ENCODE results near the gene AQP11. TPM values are rescaled to one million over a fixed set of nuclear protein-coding genes. Genes with fewer than 3 reads are reported as not detected.

The AQP11 gene
- polyA plus RNA-seq, 1 of the 3 experiments (the other 2 are of a cell fraction): 1.8 TPM

GRCh38 chr11:77580712-77581337, 8.9 kb upstream of the AQP11 start:
- ChIA-PET POLR2A (no interaction called here), CTCF (no interaction called here)
- no peak overlapping the region for H3K4me3 ChIP-seq (ENCODE audit: low read depth in 2 of 2, low read length in 1 of 2)
- no peak for DNase-seq
- no peaks in the 10 kb centered on the region for H3K4me1 ChIP-seq (ENCODE audit: control insufficient read depth in 1 of 2, insufficient read depth in 2 of 2, low read depth in 1 of 2, low read length in 1 of 2)
- peaks cover 25% of the 10 kb centered on the region for H3K9me3 ChIP-seq
- H4K20me1 ChIP-seq (ENCODE audit: insufficient read depth): no peaks in the 10 kb centered on the region
- no peaks in the 10 kb centered on the region for H3F3A ChIP-seq (replicated peaks; ENCODE audit: insufficient read depth)
- H3K79me2 ChIP-seq (ENCODE audit: insufficient read depth): no peaks in the 10 kb centered on the region
- H3K9me2 ChIP-seq: no peaks in the 10 kb centered on the region
- no peak overlapping the region for H3K27ac ChIP-seq (ENCODE audit: low read depth in 2 of 2, low read length in 1 of 2)
- no peaks in the 10 kb centered on the region for H3K27me3 ChIP-seq (ENCODE audit: insufficient read depth)
- WGBS (ENCODE audit: low lambda C conversion rate): 61% methylated on average over 5 of the region's 5 CpGs
- no peak overlapping the region for H3K9ac ChIP-seq
- no peak overlapping the region for H2AFZ ChIP-seq (ENCODE audit: low read depth)
- peaks cover 0 to 17% of the 10 kb centered on the region in 2 experiments for H3K36me3 ChIP-seq (replicated peaks in 1 of 2; ENCODE audit: control insufficient read depth in 1 of 2, insufficient read depth in 2 of 2, low read length in 1 of 2)
- H3K4me2 ChIP-seq: no peak overlapping the region
- TF ChIP-seq TAF1 (IDR thresholded peaks at IDR 0.05; ENCODE audit: borderline replicate concordance, low read depth, low read length) (no peak), ZBTB33 (IDR thresholded peaks at IDR 0.05; ENCODE audit: borderline replicate concordance, low read depth) (no peak), SIN3A (IDR thresholded peaks at IDR 0.05; ENCODE audit: borderline replicate concordance, low read depth, low read length) (no peak), TCF12 (IDR thresholded peaks at IDR 0.05) (no peak), POLR2AphosphoS5 (IDR thresholded peaks at IDR 0.05; ENCODE audit: low read depth, low read length) (no peak), PBX3 (IDR thresholded peaks at IDR 0.05) (no peak), RXRA (IDR thresholded peaks at IDR 0.05; ENCODE audit: borderline replicate concordance, low read depth) (no peak)

GRCh38 chr11:77589181-77589520, 602 bp upstream of the AQP11 start:
- H3F3A ChIP-seq (replicated peaks; ENCODE audit: insufficient read depth): no peaks in the 10 kb centered on the region
- peak overlapping the region; percentile 87 for H3K4me2 ChIP-seq
- no peaks in the 10 kb centered on the region for H3K27me3 ChIP-seq (ENCODE audit: insufficient read depth)
- H3K4me1 ChIP-seq (ENCODE audit: control insufficient read depth in 1 of 2, insufficient read depth in 2 of 2, low read depth in 1 of 2, low read length in 1 of 2): peaks cover 0 to 14% of the 10 kb centered on the region in 2 experiments; a peak in 1 of 4 replicates
- POLR2A ChIA-PET: interaction anchor here (0.6 to 2.0 kb wide), 3 partner anchors 20 to 806 kb away, joined by 3 to 6 read pairs (median 5); partner anchors contain the start of gene INTS4
- no peaks in the 10 kb centered on the region for H4K20me1 ChIP-seq (ENCODE audit: insufficient read depth)
- H3K36me3 ChIP-seq (replicated peaks in 1 of 2; ENCODE audit: control insufficient read depth in 1 of 2, insufficient read depth in 2 of 2, low read length in 1 of 2): no peaks in the 10 kb centered on the region
- peak overlapping the region; percentile 63 to 70 for H3K4me3 ChIP-seq (ENCODE audit: low read depth in 2 of 2, low read length in 1 of 2)
- no peaks in the 10 kb centered on the region for H3K79me2 ChIP-seq (ENCODE audit: insufficient read depth)
- WGBS (ENCODE audit: low lambda C conversion rate): 2% methylated on average over 18 of the region's 19 CpGs
- no peaks in the 10 kb centered on the region for H3K9me2 ChIP-seq
- peak overlapping the region; percentile 91 for H2AFZ ChIP-seq (ENCODE audit: low read depth)
- H3K9me3 ChIP-seq: no peaks in the 10 kb centered on the region
- CTCF ChIA-PET: interaction anchor here (1.2 to 2.0 kb wide), 2 partner anchors 41 to 78 kb away, joined by 3 to 6 read pairs; no protein-coding TSS in a partner anchor
- peak overlapping the region; percentile 28 to 82; a peak in 3 of 4 replicates for H3K27ac ChIP-seq (ENCODE audit: low read depth in 2 of 2, low read length in 1 of 2)
- DNase-seq: no peak
- peak overlapping the region; percentile 66; the same call in 1 of the 2 replicates for H3K9ac ChIP-seq
- TF ChIP-seq POLR2AphosphoS5 (IDR thresholded peaks at IDR 0.05; ENCODE audit: low read depth, low read length) (no peak), REST (IDR thresholded peaks at IDR 0.05; ENCODE audit: low read depth, low read length) (no peak), RCOR1 (IDR thresholded peaks at IDR 0.05; ENCODE audit: low read length) (no peak), GABPA (IDR thresholded peaks at IDR 0.05; ENCODE audit: low read depth) (no peak), SMC3 (IDR thresholded peaks at IDR 0.05; ENCODE audit: low read depth, low read length) (no peak), JUND (IDR thresholded peaks at IDR 0.05) (no peak), YY1 (IDR thresholded peaks at IDR 0.05; ENCODE audit: low read depth) (no peak), EP300 (IDR thresholded peaks at IDR 0.05; ENCODE audit: borderline replicate concordance in 1 of 2, low read depth in 1 of 2, low read length in 1 of 2) (no peak; a peak in 1 of 4 replicates), RFX5 (IDR thresholded peaks at IDR 0.05; ENCODE audit: low read length) (no peak), EZH2phosphoT487 (IDR thresholded peaks at IDR 0.05; ENCODE audit: borderline replicate concordance, low read depth) (no peak), TAF1 (IDR thresholded peaks at IDR 0.05; ENCODE audit: borderline replicate concordance, low read depth, low read length) (no peak), USF2 (IDR thresholded peaks at IDR 0.05; ENCODE audit: borderline replicate concordance, low read depth, low read length) (no peak)
